Stimulated activated memory B cell treated with anti-CD40 and anti-IgM and Interleukin-4, amounts not matched to agents 10 μg/mL and 1 μg/mL and 100 μg/mL, for 72 hours (primary cell): ENCODE measurements around the gene FAP.

Experiments
- ATAC-seq: fragments of 150-1000 bp; cut with Tn5 transposase; 2 replicates; pipeline ENCODE4 v1.10.0; 2021
- H3K27ac Mint-ChIP-seq: one replicate; pipeline ENCODE4 v1.8.0; 2022; ENCODE audit warnings: mild to moderate bottlenecking, mixed read lengths
- H3K27me3 Mint-ChIP-seq: one replicate; pipeline ENCODE4 v1.8.0; 2022; ENCODE audit warnings: mixed read lengths
- H3K36me3 Mint-ChIP-seq: one replicate; pipeline ENCODE4 v1.8.0; 2022; ENCODE audit warnings: mixed read lengths
- H3K4me1 Mint-ChIP-seq: one replicate; pipeline ENCODE4 v1.8.0; 2022; ENCODE audit warnings: mixed read lengths
- H3K4me3 Mint-ChIP-seq: one replicate; pipeline ENCODE4 v1.8.0; 2022; ENCODE audit warnings: mild to moderate bottlenecking, moderate library complexity, mixed read lengths
- H3K9me3 Mint-ChIP-seq: one replicate; pipeline ENCODE4 v1.8.0; 2022; ENCODE audit warnings: mixed read lengths

The FAP gene

GRCh38 chr2:162219426-162219825 is 23.8 kb downstream of the FAP start:
- Mint-ChIP-seq H3K4me3 (no peak overlapping the region), H3K36me3 (no peaks in the 10 kb centered on the region), H3K4me1 (peaks cover 5% of the 10 kb centered on the region), H3K9me3 (no peaks in the 10 kb centered on the region), H3K27ac (no peak overlapping the region), H3K27me3 (peaks cover 19% of the 10 kb centered on the region)
- ATAC-seq = no peak

GRCh38 chr2:162217598-162217997 is 25.6 kb downstream of the FAP start:
- H3K27me3 Mint-ChIP-seq = peaks cover 19% of the 10 kb centered on the region
- H3K4me3 Mint-ChIP-seq = no peak overlapping the region
- peaks cover 5% of the 10 kb centered on the region for H3K4me1 Mint-ChIP-seq
- no peaks in the 10 kb centered on the region for H3K9me3 Mint-ChIP-seq
- H3K27ac Mint-ChIP-seq = no peak overlapping the region
- no peak for ATAC-seq
- H3K36me3 Mint-ChIP-seq = no peaks in the 10 kb centered on the region

- Mint-ChIP-seq H3K27ac (no peak overlapping the region), H3K9me3 (no peaks in the 10 kb centered on the region), H3K36me3 (no peaks in the 10 kb centered on the region), H3K4me1 (no peaks in the 10 kb centered on the region), H3K4me3 (no peak overlapping the region), H3K27me3 (peaks cover 11% of the 10 kb centered on the region)
- ATAC-seq = peak; percentile 83
These were observed 28.1 kb downstream of the FAP start for GRCh38 chr2:162215162-162215561.

- no peaks in the 10 kb centered on the region for H3K4me1 Mint-ChIP-seq
These were observed 30.9 kb downstream of the FAP start for GRCh38 chr2:162212366-162212765.

GRCh38 chr2:162211732-162212131 is 31.5 kb downstream of the FAP start:
- no peaks in the 10 kb centered on the region for H3K4me1 Mint-ChIP-seq
- no peak overlapping the region for H3K4me3 Mint-ChIP-seq
- H3K27ac Mint-ChIP-seq = no peak overlapping the region
- no peak for ATAC-seq
- peaks cover 1% of the 10 kb centered on the region for H3K27me3 Mint-ChIP-seq
- H3K9me3 Mint-ChIP-seq = no peaks in the 10 kb centered on the region
- no peaks in the 10 kb centered on the region for H3K36me3 Mint-ChIP-seq

More at GRCh38 chr2:162212366-162212765, 30.9 kb downstream of the FAP start:
- Mint-ChIP-seq H3K27ac (no peak overlapping the region), H3K4me3 (no peak overlapping the region), H3K36me3 (no peaks in the 10 kb centered on the region), H3K9me3 (no peaks in the 10 kb centered on the region), H3K27me3 (peaks cover 8% of the 10 kb centered on the region)
- no peak for ATAC-seq

GRCh38 chr2:162210385-162210784 is 32.9 kb downstream of the FAP start:
- no peak for ATAC-seq
- no peaks in the 10 kb centered on the region for H3K27me3 Mint-ChIP-seq
- H3K9me3 Mint-ChIP-seq = no peaks in the 10 kb centered on the region
- H3K4me1 Mint-ChIP-seq = no peaks in the 10 kb centered on the region
- no peaks in the 10 kb centered on the region for H3K36me3 Mint-ChIP-seq
- H3K27ac Mint-ChIP-seq = no peak overlapping the region
- H3K4me3 Mint-ChIP-seq = no peak overlapping the region

GRCh38 chr2:162202203-162202602 is 41.0 kb downstream of the FAP start:
- Mint-ChIP-seq H3K4me3 (no peak overlapping the region), H3K36me3 (no peaks in the 10 kb centered on the region), H3K9me3 (no peaks in the 10 kb centered on the region), H3K4me1 (no peaks in the 10 kb centered on the region), H3K27ac (no peak overlapping the region), H3K27me3 (peaks cover 12% of the 10 kb centered on the region)
- no peak for ATAC-seq

- H3K36me3 Mint-ChIP-seq = no peaks in the 10 kb centered on the region
- no peaks in the 10 kb centered on the region for H3K4me1 Mint-ChIP-seq
- H3K9me3 Mint-ChIP-seq = no peaks in the 10 kb centered on the region
- H3K4me3 Mint-ChIP-seq = no peak overlapping the region
- peaks cover 12% of the 10 kb centered on the region for H3K27me3 Mint-ChIP-seq
- H3K27ac Mint-ChIP-seq = no peak overlapping the region
- no peak for ATAC-seq
These were observed 42.6 kb downstream of the FAP start for GRCh38 chr2:162200636-162201035.

- Mint-ChIP-seq H3K4me1 (no peaks in the 10 kb centered on the region), H3K27me3 (peaks cover 17% of the 10 kb centered on the region), H3K36me3 (no peaks in the 10 kb centered on the region), H3K9me3 (no peaks in the 10 kb centered on the region), H3K4me3 (no peak overlapping the region), H3K27ac (no peak overlapping the region)
- no peak for ATAC-seq
These were observed 43.3 kb downstream of the FAP start for GRCh38 chr2:162199913-162200312.

GRCh38 chr2:162198239-162198638 is 45.0 kb downstream of the FAP start:
- H3K9me3 Mint-ChIP-seq = no peaks in the 10 kb centered on the region
- peaks cover 20% of the 10 kb centered on the region for H3K27me3 Mint-ChIP-seq
- no peak overlapping the region for H3K27ac Mint-ChIP-seq
- H3K36me3 Mint-ChIP-seq = no peaks in the 10 kb centered on the region
- no peak overlapping the region for H3K4me3 Mint-ChIP-seq
- no peaks in the 10 kb centered on the region for H3K4me1 Mint-ChIP-seq
- ATAC-seq = no peak

GRCh38 chr2:162197069-162197825 is 46.0 kb downstream of the FAP start:
- Mint-ChIP-seq H3K9me3 (no peaks in the 10 kb centered on the region), H3K27ac (no peak overlapping the region), H3K36me3 (no peaks in the 10 kb centered on the region), H3K4me1 (no peaks in the 10 kb centered on the region), H3K27me3 (peaks cover 30% of the 10 kb centered on the region), H3K4me3 (no peak overlapping the region)
- ATAC-seq = no peak

GRCh38 chr2:162196638-162197037 is 46.6 kb downstream of the FAP start:
- peaks cover 30% of the 10 kb centered on the region for H3K27me3 Mint-ChIP-seq
- ATAC-seq = no peak
- no peak overlapping the region for H3K27ac Mint-ChIP-seq
- H3K4me1 Mint-ChIP-seq = no peaks in the 10 kb centered on the region
- H3K4me3 Mint-ChIP-seq = no peak overlapping the region
- no peaks in the 10 kb centered on the region for H3K36me3 Mint-ChIP-seq
- H3K9me3 Mint-ChIP-seq = no peaks in the 10 kb centered on the region

GRCh38 chr2:162188451-162188850 is 54.8 kb downstream of the FAP start:
- Mint-ChIP-seq H3K4me1 (no peaks in the 10 kb centered on the region), H3K36me3 (no peaks in the 10 kb centered on the region), H3K27ac (no peak overlapping the region), H3K4me3 (no peak overlapping the region), H3K9me3 (no peaks in the 10 kb centered on the region), H3K27me3 (peaks cover 18% of the 10 kb centered on the region)
- ATAC-seq = no peak

- no peak for ATAC-seq
- no peaks in the 10 kb centered on the region for H3K36me3 Mint-ChIP-seq
- H3K27ac Mint-ChIP-seq = no peak overlapping the region
- H3K4me1 Mint-ChIP-seq = no peaks in the 10 kb centered on the region
- no peaks in the 10 kb centered on the region for H3K27me3 Mint-ChIP-seq
- no peak overlapping the region for H3K4me3 Mint-ChIP-seq
- H3K9me3 Mint-ChIP-seq = no peaks in the 10 kb centered on the region
These were observed 57.6 kb downstream of the FAP start for GRCh38 chr2:162185541-162186232.

GRCh38 chr2:162184821-162185450 is 58.3 kb downstream of the FAP start:
- ATAC-seq = no peak
- Mint-ChIP-seq H3K9me3 (no peaks in the 10 kb centered on the region), H3K4me3 (no peak overlapping the region), H3K27ac (no peak overlapping the region), H3K4me1 (no peaks in the 10 kb centered on the region), H3K27me3 (no peaks in the 10 kb centered on the region), H3K36me3 (no peaks in the 10 kb centered on the region)

GRCh38 chr2:162184359-162184758 is 58.9 kb downstream of the FAP start:
- ATAC-seq = no peak
- Mint-ChIP-seq H3K27ac (no peak overlapping the region), H3K4me3 (no peak overlapping the region), H3K9me3 (no peaks in the 10 kb centered on the region), H3K4me1 (no peaks in the 10 kb centered on the region), H3K36me3 (no peaks in the 10 kb centered on the region), H3K27me3 (no peaks in the 10 kb centered on the region)
